Lower lobe of right lung (tissue), 2 donors: ENCODE data around the gene NSUN7. TPM values are rescaled to one million over a fixed set of nuclear protein-coding genes. Genes with fewer than 3 reads are reported as not detected.

ENCODE experiments used
- ATAC-seq, 2 donors: fragments of 200-7000 bp; cut with Tn5 transposase; one replicate each; pipeline ENCODE4 v1.9.1; 2020 to 2022; ENCODE audit warnings: mild to moderate bottlenecking in 2 of 2, moderate library complexity in 2 of 2
- DNase-seq: peaks from one replicate; pipeline ENCODE4 v3.0.0-alpha.2; 2020
- H3K27ac ChIP-seq: fragments of 200-600 bp; one replicate; pipeline ENCODE4 v1.8.0; 2022
- H3K27me3 ChIP-seq: fragments of 200-600 bp; one replicate; pipeline ENCODE4 v1.8.0; 2022; ENCODE audit warnings: low read depth
- H3K36me3 ChIP-seq: fragments of 200-600 bp; one replicate; pipeline ENCODE4 v1.8.0; 2022; ENCODE audit warnings: mild to moderate bottlenecking
- H3K4me1 ChIP-seq: fragments of 200-600 bp; one replicate; pipeline ENCODE4 v1.8.0; 2022
- H3K4me3 ChIP-seq: fragments of 200-600 bp; one replicate; pipeline ENCODE4 v1.8.0; 2022; ENCODE audit warnings: mild to moderate bottlenecking
- H3K9me3 ChIP-seq: fragments of 200-600 bp; one replicate; pipeline ENCODE4 v1.8.0; 2022
- CTCF ChIP-seq: fragments of 200-600 bp; IDR thresholded peaks from one replicate; pipeline ENCODE4 v1.8.0; 2022; ENCODE audit warnings: antibody characterized with exemption, mild to moderate bottlenecking
- intact Hi-C: fragments of 100-400 bp; cut with DNase I; formaldehyde crosslinking; loops from one replicate; pipeline ENCODE4 v1.11.0; 2022
- total RNA-seq: library from RNA; stranded (reverse); fragmentation: NEBNext Ultra II Directional; extraction: Animal tissue kit (Norgen Biotek cat#: 25700); gene quantifications from one replicate; pipeline ENCODE4 v1.2.1, GENCODE V29; 2021
- donor health status: DM: no; HTN: yes; CAD: no; lungs with severe emphysema.

Gene NSUN7
- total RNA-seq, 1 donor from 2014 or later = 9.2 TPM

DNA sequence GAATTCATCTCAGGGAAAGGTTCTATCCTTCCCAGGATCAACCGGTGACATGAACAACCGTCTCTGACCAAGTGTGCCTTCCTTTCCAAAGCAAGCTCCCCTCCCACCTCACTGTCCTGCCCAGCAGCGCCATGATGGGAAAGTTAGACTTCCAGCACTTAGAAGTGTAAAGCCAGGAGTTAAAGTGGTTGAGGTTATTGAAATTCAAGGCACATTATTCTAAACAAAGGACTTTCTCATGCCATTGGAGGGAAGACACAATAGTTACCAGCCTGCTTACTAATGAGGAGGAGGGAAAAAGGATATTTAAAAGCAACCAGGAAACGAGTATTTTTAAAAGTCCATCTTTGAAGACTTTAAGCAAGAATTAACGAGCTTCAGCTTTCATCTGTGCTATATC, 96.8 kb downstream of the NSUN7 start:
- no peak for ATAC-seq
- no peak overlapping the region for H3K4me3 ChIP-seq

DNA sequence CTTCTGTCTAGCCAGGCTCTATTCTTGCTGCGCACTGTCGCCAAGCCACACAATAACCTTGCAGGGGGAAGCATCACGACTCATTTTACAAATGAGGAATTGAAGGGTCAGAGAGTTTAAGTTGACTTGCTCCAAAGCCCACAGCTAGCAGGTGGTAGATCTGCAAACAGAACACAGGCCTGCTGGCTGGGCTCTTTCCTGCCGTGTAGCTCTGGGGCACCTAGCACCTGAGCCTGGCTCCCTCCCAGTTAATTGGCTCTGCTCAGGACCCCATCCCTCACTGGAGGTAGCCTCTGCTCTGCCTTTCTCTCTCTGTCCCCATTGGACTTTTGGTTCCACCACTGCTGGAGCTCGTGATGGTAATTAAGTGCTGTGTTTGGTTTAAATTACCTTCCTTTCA, 98.5 kb downstream of the NSUN7 start:
- Histone ChIP-seq H3K4me3 (no peak overlapping the region), H3K27ac (no peak overlapping the region), H3K9me3 (no peaks in the 10 kb centered on the region), H3K27me3 (no peaks in the 10 kb centered on the region), H3K4me1 (no peaks in the 10 kb centered on the region), H3K36me3 (no peaks in the 10 kb centered on the region)
- intact Hi-C loops = no loop called here
- ATAC-seq (no peak), DNase-seq (no peak)
- no peak for TF ChIP-seq CTCF

More for the DNA sequence above, 96.8 kb downstream of the NSUN7 start:
- TF ChIP-seq CTCF = no peak
- no peak for DNase-seq
- Histone ChIP-seq H3K27ac (no peak overlapping the region), H3K27me3 (no peaks in the 10 kb centered on the region), H3K4me1 (no peaks in the 10 kb centered on the region), H3K36me3 (no peaks in the 10 kb centered on the region), H3K9me3 (no peaks in the 10 kb centered on the region)
- intact Hi-C loops = no loop called here

DNA sequence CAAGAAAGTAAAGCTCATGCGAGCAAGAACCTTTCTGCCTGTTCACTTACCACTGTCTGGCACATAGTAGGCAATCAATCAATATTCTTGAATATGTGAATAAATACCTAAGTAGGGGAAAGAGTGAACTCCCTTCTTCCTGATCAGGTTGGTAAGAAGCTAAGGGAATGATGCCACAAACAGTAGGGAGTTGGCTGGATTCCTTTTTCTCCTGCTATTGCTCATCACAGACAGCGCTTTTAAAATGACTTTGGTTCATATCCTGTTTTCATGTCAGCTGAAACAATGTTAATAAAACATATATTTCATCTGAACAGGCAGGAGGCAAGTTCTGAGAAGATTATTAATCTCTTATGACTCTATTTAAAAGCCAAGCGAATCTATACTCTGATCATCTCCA, 99.2 kb downstream of the NSUN7 start:
- Histone ChIP-seq H3K36me3 (no peaks in the 10 kb centered on the region), H3K4me3 (no peak overlapping the region), H3K27me3 (no peaks in the 10 kb centered on the region), H3K27ac (no peak overlapping the region), H3K4me1 (no peaks in the 10 kb centered on the region), H3K9me3 (no peaks in the 10 kb centered on the region)
- TF ChIP-seq CTCF = no peak
- intact Hi-C loops = no loop called here
- ATAC-seq (no peak), DNase-seq (no peak)

DNA sequence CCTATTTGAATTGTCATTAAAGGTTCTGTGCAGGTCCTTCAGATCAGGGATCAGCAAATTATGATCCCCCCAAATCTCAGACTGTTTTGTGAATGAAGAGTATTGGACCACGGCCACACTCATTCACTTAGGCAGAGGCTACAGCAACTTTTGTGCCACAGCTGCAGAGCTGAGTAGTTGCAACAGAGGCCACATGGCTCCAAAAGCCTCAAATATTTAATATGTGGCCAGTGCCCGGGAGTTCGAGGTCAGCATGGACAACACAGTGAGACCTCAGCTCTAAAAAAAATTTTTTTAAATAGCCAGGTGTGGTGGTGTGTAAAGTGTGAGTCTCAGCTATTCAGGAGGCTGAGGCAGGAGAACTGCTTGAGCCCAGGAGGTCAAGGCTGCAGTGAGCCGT, 100.7 kb downstream of the NSUN7 start:
- Histone ChIP-seq H3K4me3 (no peak overlapping the region), H3K27me3 (no peaks in the 10 kb centered on the region), H3K36me3 (no peaks in the 10 kb centered on the region), H3K9me3 (no peaks in the 10 kb centered on the region), H3K4me1 (no peaks in the 10 kb centered on the region), H3K27ac (no peak overlapping the region)
- DNase-seq (no peak), ATAC-seq (no peak)
- TF ChIP-seq CTCF = no peak
- intact Hi-C loops = no loop called here

GRCh38 chr4:40856277-40856839, 106.6 kb downstream of the NSUN7 start:
- DNase-seq = no peak
- Histone ChIP-seq H3K4me3 (peak overlapping the region; percentile 48), H3K36me3 (peaks cover 13% of the 10 kb centered on the region), H3K9me3 (no peaks in the 10 kb centered on the region), H3K27me3 (peaks cover 5% of the 10 kb centered on the region), H3K27ac (no peak overlapping the region), H3K4me1 (peaks cover 14% of the 10 kb centered on the region)
- TF ChIP-seq CTCF = no peak
- intact Hi-C loops = no loop called here
- ATAC-seq = no peak
